Lower lobe of right lung (tissue), 2 donors: ENCODE data around the gene KCTD16. TPM values are rescaled to one million over a fixed set of nuclear protein-coding genes. Genes with fewer than 3 reads are reported as not detected.

Experiments used
- ATAC-seq, 2 donors: fragments of 200-7000 bp; cut with Tn5 transposase; one replicate each; pipeline ENCODE4 v1.9.1; 2020 to 2022; ENCODE audit warnings: mild to moderate bottlenecking in 2 of 2, moderate library complexity in 2 of 2
- DNase-seq: peaks from one replicate; pipeline ENCODE4 v3.0.0-alpha.2; 2020
- H3K27ac ChIP-seq: fragments of 200-600 bp; one replicate; pipeline ENCODE4 v1.8.0; 2022
- H3K27me3 ChIP-seq: fragments of 200-600 bp; one replicate; pipeline ENCODE4 v1.8.0; 2022; ENCODE audit warnings: low read depth
- H3K36me3 ChIP-seq: fragments of 200-600 bp; one replicate; pipeline ENCODE4 v1.8.0; 2022; ENCODE audit warnings: mild to moderate bottlenecking
- H3K4me1 ChIP-seq: fragments of 200-600 bp; one replicate; pipeline ENCODE4 v1.8.0; 2022
- H3K4me3 ChIP-seq: fragments of 200-600 bp; one replicate; pipeline ENCODE4 v1.8.0; 2022; ENCODE audit warnings: mild to moderate bottlenecking
- H3K9me3 ChIP-seq: fragments of 200-600 bp; one replicate; pipeline ENCODE4 v1.8.0; 2022
- intact Hi-C: fragments of 100-400 bp; cut with DNase I; formaldehyde crosslinking; loops from one replicate; pipeline ENCODE4 v1.11.0; 2022
- total RNA-seq: library from RNA; stranded (reverse); fragmentation: NEBNext Ultra II Directional; extraction: Animal tissue kit (Norgen Biotek cat#: 25700); gene quantifications from one replicate; pipeline ENCODE4 v1.2.1, GENCODE V29; 2021
- TF ChIP-seq, protein P1 (sequence below): fragments of 200-600 bp; IDR thresholded peaks from one replicate; pipeline ENCODE4 v1.8.0; 2022; ENCODE audit warnings: antibody characterized with exemption, mild to moderate bottlenecking
- donor health status: DM: no; HTN: yes; CAD: no; lungs with severe emphysema.

KCTD16 gene
- total RNA-seq, 1 donor from 2014 or later: 2.5 TPM

DNA sequence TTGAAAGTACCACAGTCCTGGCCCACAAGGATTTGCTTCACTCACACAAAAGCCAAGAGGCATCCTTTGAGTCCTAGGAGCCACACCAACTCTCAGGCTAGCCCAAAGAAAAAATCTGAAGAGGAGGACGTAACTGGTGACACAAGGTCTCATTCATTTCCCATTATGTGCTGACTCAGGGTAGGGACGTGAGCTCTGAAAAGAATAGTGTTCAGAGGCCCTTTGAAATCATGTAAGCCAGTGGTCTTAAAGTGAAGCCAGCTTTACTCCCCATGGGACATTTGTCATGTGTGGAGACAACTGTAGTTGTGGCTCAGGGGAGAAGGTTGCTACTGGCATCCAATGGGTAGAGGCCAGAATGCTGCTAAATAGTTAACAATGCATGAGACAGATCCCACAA, 332.4 kb downstream of the KCTD16 start:
- no peak for DNase-seq

DNA sequence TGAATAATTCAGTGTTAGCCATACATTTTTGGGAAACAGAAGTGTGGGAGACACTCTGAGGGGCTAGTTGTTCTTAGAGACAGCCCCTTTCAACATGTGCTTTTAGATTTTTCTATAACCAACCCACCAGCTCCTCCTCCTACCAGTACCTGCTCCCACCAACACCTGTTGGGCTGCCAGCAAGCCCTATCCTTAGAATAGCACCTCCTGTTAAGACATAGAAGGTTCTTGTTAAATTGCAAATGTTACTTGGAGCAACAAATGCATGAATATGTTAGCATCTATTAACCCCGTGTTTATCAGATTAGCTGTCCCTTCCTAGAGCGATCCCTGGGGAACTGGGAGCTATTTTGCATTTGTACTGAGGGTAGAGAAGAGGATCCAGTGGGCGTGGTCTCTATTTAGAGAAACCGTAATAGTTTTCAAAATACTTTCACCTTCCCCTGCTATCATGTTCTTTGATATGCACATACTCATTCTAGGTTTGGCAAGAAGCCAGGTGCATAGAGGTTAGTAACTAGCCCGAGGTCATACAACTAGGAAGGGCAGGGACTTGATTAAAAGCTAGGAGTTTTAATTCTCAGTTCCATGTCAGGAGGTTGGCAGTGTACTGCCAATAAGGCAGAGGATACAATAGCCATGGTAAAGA, 334.4 kb downstream of the KCTD16 start:
- no peaks in the 10 kb centered on the region for H3K27me3 ChIP-seq
- no peaks in the 10 kb centered on the region for H3K36me3 ChIP-seq
- no peaks in the 10 kb centered on the region for H3K4me1 ChIP-seq
- ATAC-seq (no peak), DNase-seq (no peak)
- no peak overlapping the region for H3K4me3 ChIP-seq
- TF ChIP-seq, protein P1, sequence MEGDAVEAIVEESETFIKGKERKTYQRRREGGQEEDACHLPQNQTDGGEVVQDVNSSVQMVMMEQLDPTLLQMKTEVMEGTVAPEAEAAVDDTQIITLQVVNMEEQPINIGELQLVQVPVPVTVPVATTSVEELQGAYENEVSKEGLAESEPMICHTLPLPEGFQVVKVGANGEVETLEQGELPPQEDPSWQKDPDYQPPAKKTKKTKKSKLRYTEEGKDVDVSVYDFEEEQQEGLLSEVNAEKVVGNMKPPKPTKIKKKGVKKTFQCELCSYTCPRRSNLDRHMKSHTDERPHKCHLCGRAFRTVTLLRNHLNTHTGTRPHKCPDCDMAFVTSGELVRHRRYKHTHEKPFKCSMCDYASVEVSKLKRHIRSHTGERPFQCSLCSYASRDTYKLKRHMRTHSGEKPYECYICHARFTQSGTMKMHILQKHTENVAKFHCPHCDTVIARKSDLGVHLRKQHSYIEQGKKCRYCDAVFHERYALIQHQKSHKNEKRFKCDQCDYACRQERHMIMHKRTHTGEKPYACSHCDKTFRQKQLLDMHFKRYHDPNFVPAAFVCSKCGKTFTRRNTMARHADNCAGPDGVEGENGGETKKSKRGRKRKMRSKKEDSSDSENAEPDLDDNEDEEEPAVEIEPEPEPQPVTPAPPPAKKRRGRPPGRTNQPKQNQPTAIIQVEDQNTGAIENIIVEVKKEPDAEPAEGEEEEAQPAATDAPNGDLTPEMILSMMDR: no peak
- H3K9me3 ChIP-seq: no peaks in the 10 kb centered on the region
- no peak overlapping the region for H3K27ac ChIP-seq
- intact Hi-C loops: no loop called here

More for the DNA sequence above, 332.4 kb downstream of the KCTD16 start:
- Histone ChIP-seq H3K4me1 (no peaks in the 10 kb centered on the region), H3K36me3 (no peaks in the 10 kb centered on the region), H3K9me3 (no peaks in the 10 kb centered on the region), H3K27ac (no peak overlapping the region), H3K4me3 (no peak overlapping the region), H3K27me3 (no peaks in the 10 kb centered on the region)
- no peak for ATAC-seq
- TF ChIP-seq, protein P1: no peak
- intact Hi-C loops: no loop called here

DNA sequence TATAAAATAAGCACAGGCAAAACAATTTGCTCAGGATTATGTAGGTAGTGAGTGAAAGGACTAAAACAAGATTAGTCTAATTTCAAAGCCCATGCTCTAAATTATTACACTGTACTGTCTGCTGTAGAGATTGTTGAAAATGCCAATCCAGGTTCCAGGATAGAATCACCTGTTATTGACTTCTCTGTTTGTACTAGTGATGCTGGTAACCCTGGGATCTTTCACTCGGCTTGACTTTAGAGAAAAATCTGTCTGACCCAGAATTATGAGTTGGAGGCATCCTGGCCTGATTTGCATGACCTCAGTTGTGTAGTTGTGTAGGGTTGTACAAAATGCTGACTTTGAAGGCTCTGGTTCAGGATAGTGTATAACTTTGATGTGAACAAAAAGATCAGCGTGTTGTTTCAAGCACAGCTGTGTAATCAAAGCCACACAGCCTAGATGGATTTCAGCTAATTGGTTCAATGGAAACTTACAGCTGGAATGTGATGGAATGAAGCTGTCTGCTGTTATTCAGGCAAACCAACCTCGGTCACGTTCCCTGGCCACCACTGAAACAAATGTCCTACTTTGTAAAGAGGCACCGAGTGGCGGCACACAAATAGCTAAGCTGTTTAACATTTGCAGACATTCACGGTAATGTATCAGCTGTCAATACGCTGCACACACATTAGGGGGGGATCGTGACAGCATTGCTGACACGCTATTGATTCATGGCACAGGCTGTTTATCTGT, 340.3 kb downstream of the KCTD16 start:
- Histone ChIP-seq H3K9me3 (no peaks in the 10 kb centered on the region), H3K36me3 (no peaks in the 10 kb centered on the region), H3K4me3 (no peak overlapping the region), H3K27me3 (no peaks in the 10 kb centered on the region), H3K27ac (no peak overlapping the region), H3K4me1 (no peaks in the 10 kb centered on the region)
- TF ChIP-seq, protein P1: no peak
- no peak for DNase-seq
- no peak for ATAC-seq
- intact Hi-C loops: no loop called here

DNA sequence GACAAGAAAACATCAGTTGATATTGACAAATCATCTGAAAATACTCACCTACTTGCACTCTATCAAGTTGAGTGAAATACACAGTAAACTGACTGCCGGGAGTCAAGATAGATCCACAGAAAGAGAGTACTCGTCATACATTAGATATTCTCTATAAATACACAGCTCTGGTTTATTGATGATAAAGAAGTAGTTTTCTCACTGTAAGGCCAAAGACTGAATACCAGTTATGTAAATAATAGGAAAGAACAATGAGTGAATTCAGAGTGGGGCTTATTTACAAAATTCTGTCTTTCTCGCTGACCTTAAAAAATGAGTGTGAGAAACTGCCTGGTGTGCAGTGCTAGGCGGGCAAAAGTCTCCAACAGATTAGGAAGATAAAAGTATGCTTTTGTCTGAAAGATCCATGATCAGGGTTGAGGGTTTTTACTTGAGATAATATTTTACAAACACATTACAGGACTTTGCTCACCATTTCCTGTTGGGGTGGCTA, 341.0 kb downstream of the KCTD16 start:
- intact Hi-C loops: no loop called here
- ATAC-seq (no peak), DNase-seq (no peak)
- Histone ChIP-seq H3K9me3 (no peaks in the 10 kb centered on the region), H3K27me3 (no peaks in the 10 kb centered on the region), H3K36me3 (no peaks in the 10 kb centered on the region), H3K4me1 (no peaks in the 10 kb centered on the region), H3K27ac (no peak overlapping the region), H3K4me3 (no peak overlapping the region)
- TF ChIP-seq, protein P1: no peak

DNA sequence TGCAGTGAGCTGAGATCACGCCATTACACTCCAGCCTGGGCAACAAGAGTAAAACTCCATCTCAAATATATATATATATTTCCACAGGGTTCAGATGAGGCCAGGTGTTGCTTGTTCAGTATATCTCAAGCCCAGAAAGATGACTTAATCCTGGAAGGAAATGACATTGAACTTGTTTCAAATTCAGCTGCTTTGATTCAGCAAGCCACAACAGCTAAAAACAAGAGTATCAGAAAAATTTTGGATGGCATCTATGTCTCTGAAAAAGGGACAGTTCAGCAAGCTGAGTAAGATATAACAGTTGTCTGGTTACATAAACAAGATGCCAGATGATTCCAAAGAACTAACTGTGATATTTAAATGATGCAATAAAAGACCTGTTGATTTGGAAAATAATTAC, 352.0 kb downstream of the KCTD16 start:
- TF ChIP-seq, protein P1: no peak
- Histone ChIP-seq H3K4me3 (no peak overlapping the region), H3K4me1 (no peaks in the 10 kb centered on the region)

More for the DNA sequence above, 352.0 kb downstream of the KCTD16 start:
- DNase-seq: no peak
- intact Hi-C loops: no loop called here
- Histone ChIP-seq H3K9me3 (no peaks in the 10 kb centered on the region), H3K27me3 (no peaks in the 10 kb centered on the region), H3K27ac (no peak overlapping the region), H3K36me3 (no peaks in the 10 kb centered on the region)
- ATAC-seq: no peak
